ENCODE results near the gene PLEKHM3.

- no peak for TF ChIP-seq CTCF (conservative IDR thresholded peaks at IDR 0.05 in 1 of 2, IDR thresholded peaks at IDR 0.05 in 1 of 2; ENCODE audit: low read depth in 1 of 2, low read length in 2 of 2)
- TF ChIP-seq EZH2 (IDR thresholded peaks at IDR 0.05; ENCODE audit: low read length, missing control alignments) = no peak
These were observed 158.3 kb downstream of the PLEKHM3 start for GRCh38 chr2:207867056-207867455.

Measured in fibroblast of lung (primary cell).